Head of caudate nucleus (tissue), 42 donors: ENCODE results near the gene HES7.

Experiments
- DNase-seq, 42 donors: peaks; one replicate each; pipeline versions ENCODE4 v3.0.0 to v3.0.0-alpha.2; 2020 to 2021; ENCODE audit warnings: mixed read lengths in 7 of 42
- intact Hi-C: fragments of 100-400 bp; cut with DNase I; formaldehyde crosslinking; loops from one replicate; pipeline ENCODE4 v1.15.0; 2022

Gene HES7

GRCh38 chr17:8131844-8132441 is 8.0 kb upstream of the HES7 start:
- no peak for DNase-seq
- intact Hi-C loops = no loop called here

- intact Hi-C loops = loop anchor here (10.0 kb wide), 2 partner anchors 57 to 177 kb away; no protein-coding TSS in a partner anchor
- DNase-seq = no peak
These were observed 4.3 kb upstream of the HES7 start for GRCh38 chr17:8128125-8128784.

- DNase-seq = peak in 21 of 42 donors; percentile 36 to 71 (median 49)
- intact Hi-C loops = loop anchor here (10.0 kb wide), 2 partner anchors 58 to 178 kb away; no protein-coding TSS in a partner anchor
These were observed 2.7 kb upstream of the HES7 start for GRCh38 chr17:8126491-8127066.

- DNase-seq = peak in 8 of 42 donors; percentile 7 to 55 (median 31)
- intact Hi-C loops = loop anchor here (10.0 kb wide), 2 partner anchors 59 to 179 kb away; no protein-coding TSS in a partner anchor
These were observed 2.1 kb upstream of the HES7 start for GRCh38 chr17:8125947-8126490.

GRCh38 chr17:8125154-8125946 is 1.4 kb upstream of the HES7 start:
- DNase-seq = peak in 41 of 42 donors; percentile 70 to 98 (median 88)
- intact Hi-C loops = loop anchor here (10.0 kb wide), 2 partner anchors 59 to 179 kb away; no protein-coding TSS in a partner anchor

GRCh38 chr17:8124350-8125153 is 646 bp upstream of the HES7 start:
- intact Hi-C loops = loop anchor here (5.0 to 10.0 kb wide), 3 partner anchors 33 to 180 kb away; no protein-coding TSS in a partner anchor
- DNase-seq = peak in 27 of 42 donors; percentile 20 to 71 (median 45)

- intact Hi-C loops = loop anchor here (5.0 to 10.0 kb wide), 3 partner anchors 34 to 182 kb away; no protein-coding TSS in a partner anchor
- peak in 13 of 42 donors; percentile 9 to 56 (median 30) for DNase-seq
These were observed 797 bp downstream of the HES7 start for GRCh38 chr17:8122924-8123694.

GRCh38 chr17:8122422-8122923 is 1.4 kb downstream of the HES7 start:
- intact Hi-C loops = loop anchor here (5.0 to 10.0 kb wide), 3 partner anchors 35 to 182 kb away; no protein-coding TSS in a partner anchor
- DNase-seq = peak in 10 of 42 donors; percentile 4 to 50 (median 25)

GRCh38 chr17:8121681-8122421 is 2.1 kb downstream of the HES7 start:
- intact Hi-C loops = loop anchor here (5.0 to 10.0 kb wide), 3 partner anchors 35 to 183 kb away; no protein-coding TSS in a partner anchor
- DNase-seq = peak; percentile 49 to 91 (median 80)

- intact Hi-C loops = loop anchor here (5.0 to 10.0 kb wide), 3 partner anchors 36 to 183 kb away; no protein-coding TSS in a partner anchor
- DNase-seq = no peak
These were observed 2.6 kb downstream of the HES7 start for GRCh38 chr17:8121407-8121680.

- peak in 40 of 42 donors; percentile 43 to 87 (median 72) for DNase-seq
- intact Hi-C loops = loop anchor here (5.0 to 10.0 kb wide), 3 partner anchors 37 to 184 kb away; no protein-coding TSS in a partner anchor
These were observed 3.1 kb downstream of the HES7 start for GRCh38 chr17:8120520-8121406.

- intact Hi-C loops = loop anchor here (2.0 to 10.0 kb wide), 4 partner anchors 37 to 185 kb away; no protein-coding TSS in a partner anchor
- peak; percentile 52 to 95 (median 85) for DNase-seq
These were observed 4.1 kb downstream of the HES7 start for GRCh38 chr17:8119581-8120519.

- peak; percentile 82 to 97 (median 92) for DNase-seq
- intact Hi-C loops = loop anchor here (2.0 kb wide), 1 partner anchor 104 kb away; no protein-coding TSS in a partner anchor
These were observed 4.9 kb downstream of the HES7 start for GRCh38 chr17:8118769-8119580.
